ENCODE measurements around the gene ARHGAP33.

ARHGAP33 gene

DNA sequence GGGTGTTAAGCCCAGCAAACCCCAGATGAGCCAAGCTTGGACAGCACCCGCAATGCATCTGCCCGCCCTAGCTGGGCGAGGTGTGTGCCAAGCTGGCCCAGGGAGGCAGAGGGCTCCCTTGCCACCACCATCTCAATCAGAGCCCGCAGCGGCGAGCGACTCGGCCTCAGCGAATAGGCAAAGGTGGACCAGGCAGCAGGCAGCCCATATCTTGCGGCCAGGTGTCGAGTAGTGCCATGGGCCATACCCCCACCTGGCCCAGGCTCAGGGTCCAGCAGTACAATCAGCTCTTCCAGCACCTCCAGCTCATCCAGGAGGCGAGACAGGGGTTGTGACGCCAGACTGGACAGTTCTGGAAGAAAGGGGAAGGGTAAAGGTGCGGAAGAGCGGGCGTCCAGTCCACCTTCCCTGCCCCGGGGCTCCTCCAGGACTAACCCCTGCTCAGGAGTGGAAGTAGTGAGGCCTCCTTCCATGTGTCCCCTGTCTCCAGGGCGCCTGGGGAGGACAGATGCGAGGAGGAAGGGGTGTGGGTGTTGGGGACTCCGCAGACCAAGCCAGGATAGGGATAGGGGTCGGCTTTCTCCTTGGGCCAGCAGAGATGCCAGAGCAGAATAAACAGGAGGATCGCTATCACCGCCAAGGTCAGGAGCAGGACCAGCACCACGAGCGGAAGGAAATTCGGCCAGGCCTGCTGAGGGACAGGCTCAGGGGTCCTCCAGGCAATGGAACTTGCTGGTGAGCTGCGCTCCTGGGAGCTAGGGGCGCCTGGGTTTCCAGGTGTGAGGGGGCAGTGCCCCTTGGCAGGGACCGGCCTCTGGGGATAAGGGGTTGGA is 35.9 kb upstream of the ARHGAP33 start:
- no peak for DNase-seq

DNA sequence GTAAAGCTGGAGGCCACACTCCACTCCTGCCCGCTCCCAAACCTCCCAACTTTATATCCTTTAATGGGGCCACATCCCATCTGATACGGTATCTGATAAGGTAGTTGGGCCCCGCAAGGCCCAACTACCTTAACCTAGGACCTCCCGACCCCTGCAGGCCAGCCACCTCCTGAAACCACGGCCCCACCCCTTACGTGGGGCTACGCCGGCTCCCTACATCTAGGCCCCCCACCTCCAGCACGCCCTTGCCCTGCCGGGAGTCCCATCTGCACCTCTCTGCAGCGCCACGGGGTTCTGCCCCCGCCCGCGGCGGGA is 35.3 kb upstream of the ARHGAP33 start:
- no peak for DNase-seq

DNA sequence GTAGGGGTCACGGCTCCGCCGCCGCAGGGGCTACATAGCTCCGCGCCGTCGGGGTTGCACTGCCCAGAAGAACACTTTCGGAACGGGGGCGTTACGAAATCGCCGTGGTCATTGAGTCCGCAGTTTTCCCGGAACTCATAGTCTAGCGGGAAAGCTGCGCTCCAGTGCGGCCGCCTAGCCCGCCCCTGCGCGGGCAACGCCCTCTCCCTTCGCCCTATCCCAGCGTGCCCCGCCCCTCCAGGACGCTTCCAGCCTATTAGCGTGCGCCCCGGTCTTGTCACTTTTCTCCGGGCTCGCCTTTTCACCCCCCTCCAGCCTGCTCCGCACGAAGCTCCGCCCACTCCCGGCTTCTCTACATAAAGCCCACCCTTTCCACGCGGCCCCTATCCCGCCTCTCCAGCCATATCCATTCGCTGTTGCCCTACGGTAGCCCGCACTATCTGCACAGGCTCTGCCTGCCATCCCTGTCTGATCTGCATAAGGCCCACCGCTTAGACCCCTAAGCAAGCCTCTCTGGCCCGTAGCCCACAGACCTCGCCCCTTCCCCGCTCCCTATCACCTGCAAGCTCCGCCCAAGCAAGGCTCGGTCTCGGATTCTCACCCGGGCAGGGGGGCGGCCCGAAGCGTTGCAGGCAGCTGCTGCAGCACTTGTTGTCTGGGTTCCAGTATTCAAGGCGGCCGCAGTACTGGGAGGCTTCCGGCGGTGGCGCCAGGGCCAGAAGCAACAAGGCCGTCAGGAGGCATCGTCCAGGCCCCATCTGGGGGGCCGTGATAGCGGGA is 34.8 kb upstream of the ARHGAP33 start:
- DNase-seq, result peak; percentile 95

DNA sequence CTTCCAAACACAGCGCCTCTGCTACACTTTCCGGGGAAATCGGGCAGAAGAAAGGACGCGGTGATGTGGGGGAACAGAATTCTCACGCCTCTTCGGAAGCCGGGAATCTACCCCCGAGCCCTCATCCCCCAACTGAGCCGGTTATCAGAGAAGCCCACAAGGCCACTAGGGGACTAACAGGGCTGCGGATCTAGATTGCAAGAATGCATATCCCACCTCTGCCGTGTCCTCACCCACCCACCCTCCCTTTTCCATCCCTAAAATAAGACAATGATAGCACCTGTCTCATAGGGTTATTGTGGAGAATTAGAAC is 34.2 kb upstream of the ARHGAP33 start:
- DNase-seq, result no peak

DNA sequence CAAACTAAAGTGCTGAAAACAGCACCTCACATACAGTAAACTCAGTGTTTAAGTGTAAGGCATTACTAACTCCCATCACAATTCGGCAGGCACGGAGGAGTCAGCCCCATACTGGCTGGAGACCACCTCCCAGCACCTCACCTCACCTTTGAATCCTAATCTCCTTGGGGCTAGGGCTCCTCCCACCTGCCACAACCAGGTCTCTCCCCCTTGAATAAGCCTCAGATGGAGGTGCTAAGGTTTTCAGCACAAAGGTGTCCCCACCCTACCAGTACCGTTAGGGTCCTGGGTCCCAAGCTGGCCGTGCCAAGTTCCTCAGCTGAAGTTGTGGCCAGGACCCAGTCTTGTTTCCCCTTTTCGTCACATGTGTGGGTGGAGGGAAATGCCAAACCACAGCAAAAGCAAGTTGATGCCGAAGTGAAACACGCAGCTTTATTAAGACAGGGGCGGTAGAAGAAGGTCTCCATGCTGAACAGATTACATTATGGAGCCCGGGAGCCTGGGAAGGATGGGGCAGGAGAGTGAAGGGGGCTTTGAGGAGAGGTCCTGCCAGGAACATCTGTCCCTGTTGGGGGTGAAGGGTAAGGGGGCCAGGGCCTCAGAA is 33.1 kb upstream of the ARHGAP33 start, which contains the start of gene IGFLR1:
IGFLR1 (minus strand) TSS at position 332 of the 604 bp plus-strand sequence. CDS start 1,272 bp downstream, outside the sequence.
- DNase-seq, result no peak

DNA sequence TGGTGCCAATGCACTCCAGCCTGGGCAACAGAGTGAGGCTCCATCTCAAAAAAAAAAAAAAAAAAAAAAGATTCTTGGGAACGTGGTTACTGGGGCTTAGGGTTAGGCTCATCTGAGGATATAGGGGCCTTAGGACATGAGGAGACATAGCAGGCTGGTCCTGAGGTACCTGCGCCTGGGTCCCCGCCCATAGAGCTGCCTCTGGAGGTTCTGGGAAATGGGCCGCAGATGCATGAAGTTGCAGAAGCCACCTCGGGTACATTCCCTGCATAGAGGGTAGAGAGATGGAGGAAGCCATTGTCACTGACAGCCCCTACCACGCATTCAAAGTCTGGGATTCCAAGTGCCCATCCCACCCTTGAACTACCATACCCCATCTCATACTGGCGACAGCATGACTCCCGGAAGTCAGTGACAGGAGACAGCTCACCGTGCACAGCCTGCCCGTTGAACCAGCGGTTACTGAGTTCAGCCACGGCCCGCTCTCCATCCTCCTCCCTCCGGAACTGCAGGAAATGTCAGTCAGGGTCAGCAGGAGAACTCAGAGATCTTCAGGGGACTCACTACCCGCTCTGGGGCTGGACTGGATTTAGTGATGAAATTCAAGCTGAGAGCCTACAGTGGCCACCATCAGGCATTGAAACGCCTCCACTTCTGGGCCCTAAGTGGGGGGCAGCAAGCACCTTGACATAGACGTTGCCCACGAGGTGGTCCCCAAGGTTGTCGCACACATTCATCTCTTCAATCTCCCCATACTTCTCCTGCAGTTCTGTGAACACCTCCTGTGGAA is 31.5 kb upstream of the ARHGAP33 start:
- no peak for DNase-seq

DNA sequence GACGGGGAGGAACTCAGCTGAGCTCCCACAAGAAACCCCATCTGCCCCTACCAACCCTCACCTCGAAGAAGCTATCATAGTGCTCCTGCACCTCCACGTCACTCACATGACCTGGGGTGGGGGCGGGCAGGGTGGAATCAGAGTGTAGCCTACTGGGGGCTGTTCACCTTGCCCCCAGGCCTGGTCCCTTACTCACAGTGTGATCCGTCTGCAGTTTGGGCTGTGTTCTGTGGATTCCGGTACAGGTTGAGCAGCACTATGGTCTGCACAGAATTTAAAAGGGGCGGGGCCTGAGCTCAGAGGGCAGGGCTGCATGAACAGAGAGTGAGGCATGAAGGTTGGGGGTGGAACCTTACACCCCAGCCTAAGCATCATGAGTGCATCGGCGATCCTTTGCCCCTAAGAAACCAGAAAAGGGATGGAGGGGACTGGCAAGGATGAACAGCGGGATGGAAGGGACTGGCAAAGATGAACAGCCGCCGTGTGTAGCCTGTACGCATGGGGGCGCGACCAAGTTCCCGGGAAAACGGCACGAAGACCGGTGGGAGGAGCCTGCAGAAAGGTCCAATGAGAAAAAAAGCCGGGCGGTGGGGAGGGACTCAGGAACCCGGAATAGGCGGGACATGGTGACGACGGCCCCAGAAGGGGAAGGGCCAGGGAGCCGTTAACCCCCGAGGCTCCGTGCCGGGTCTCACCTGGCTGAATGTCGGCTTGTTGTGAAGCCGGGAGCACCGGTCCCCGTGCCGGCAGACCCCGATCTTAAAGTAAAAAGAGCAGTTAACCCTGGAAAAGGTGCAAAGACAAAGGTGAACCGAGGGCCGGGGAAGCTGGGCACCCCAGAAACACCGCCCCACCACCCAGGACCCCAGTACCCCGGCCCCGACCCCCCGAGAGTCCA is 30.7 kb upstream of the ARHGAP33 start:
- DNase-seq, result peak; percentile 93

DNA sequence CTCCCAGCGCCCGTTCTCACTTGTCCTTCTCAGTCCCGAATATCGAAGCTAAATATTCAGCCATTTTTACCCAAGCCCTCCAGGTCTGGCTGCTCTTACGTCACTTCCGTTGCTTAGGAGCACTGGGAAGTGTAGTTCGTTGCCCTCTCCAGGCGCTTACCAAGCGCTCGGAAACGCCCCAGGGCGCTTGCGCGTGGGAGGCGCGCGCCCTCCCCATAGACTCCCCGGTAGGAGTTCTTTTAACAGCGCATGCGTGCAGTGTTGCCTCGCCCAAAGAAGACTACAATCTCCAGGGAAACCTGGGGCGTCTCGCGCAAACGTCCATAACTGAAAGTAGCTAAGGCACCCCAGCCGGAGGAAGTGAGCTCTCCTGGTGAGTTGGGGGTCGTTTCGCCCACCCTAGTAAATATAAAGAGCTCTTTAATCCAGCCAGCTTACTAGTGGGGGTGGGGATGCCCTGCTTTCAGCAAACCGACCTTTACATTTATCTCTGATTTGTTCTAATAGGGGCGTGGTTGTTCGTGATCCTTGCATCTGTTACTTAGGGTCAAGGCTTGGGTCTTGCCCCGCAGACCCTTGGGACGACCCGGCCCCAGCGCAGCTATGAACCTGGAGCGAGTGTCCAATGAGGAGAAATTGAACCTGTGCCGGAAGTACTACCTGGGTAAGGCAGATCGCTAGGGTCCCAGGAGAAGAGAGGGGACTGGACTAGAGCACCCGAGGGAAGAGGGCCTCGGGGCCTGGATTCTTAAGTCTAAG is 29.9 kb upstream of the ARHGAP33 start, which contains the start of the genes PSENEN and U2AF1L4:
PSENEN (plus strand) TSS at position 324 of the 759 bp plus-strand sequence; CDS start at position 604, 280 bp downstream.
U2AF1L4 (minus strand) TSS at position 91 of the 759 bp plus-strand sequence; CDS start at position 64, 27 bp downstream.
- peak; percentile 95 for DNase-seq

DNA sequence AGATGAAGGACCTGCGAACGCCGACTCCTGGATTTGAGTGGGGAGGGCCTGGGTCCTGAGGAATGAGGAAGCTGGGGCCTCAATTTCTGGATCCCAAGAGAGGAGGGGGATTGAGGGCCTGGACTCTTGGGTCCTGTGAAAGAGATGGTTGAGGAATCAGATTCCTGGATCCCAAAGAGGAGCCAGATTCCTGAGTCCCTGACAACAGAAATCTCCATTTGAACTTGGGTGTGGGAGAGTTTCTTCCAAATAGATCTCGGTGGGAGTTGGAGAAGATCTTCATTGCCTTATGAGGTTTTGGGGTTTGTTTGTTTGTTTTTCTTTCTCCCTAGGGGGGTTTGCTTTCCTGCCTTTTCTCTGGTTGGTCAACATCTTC is 29.3 kb upstream of the ARHGAP33 start:
- DNase-seq, result no peak

DNA sequence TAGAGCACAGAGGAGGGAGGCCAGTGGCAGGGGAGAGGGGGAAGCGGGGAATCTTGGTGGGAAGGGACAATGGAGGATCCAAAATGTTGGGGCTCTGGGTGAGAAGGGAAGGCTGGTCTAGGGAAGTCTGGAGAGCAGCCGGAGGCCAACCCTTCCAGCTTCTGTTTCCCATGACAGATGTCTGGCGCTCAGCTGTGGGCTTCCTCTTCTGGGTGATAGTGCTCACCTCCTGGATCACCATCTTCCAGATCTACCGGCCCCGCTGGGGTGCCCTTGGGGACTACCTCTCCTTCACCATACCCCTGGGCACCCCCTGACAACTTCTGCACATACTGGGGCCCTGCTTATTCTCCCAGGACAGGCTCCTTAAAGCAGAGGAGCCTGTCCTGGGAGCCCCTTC is 28.8 kb upstream of the ARHGAP33 start:
- DNase-seq, result no peak

DNA sequence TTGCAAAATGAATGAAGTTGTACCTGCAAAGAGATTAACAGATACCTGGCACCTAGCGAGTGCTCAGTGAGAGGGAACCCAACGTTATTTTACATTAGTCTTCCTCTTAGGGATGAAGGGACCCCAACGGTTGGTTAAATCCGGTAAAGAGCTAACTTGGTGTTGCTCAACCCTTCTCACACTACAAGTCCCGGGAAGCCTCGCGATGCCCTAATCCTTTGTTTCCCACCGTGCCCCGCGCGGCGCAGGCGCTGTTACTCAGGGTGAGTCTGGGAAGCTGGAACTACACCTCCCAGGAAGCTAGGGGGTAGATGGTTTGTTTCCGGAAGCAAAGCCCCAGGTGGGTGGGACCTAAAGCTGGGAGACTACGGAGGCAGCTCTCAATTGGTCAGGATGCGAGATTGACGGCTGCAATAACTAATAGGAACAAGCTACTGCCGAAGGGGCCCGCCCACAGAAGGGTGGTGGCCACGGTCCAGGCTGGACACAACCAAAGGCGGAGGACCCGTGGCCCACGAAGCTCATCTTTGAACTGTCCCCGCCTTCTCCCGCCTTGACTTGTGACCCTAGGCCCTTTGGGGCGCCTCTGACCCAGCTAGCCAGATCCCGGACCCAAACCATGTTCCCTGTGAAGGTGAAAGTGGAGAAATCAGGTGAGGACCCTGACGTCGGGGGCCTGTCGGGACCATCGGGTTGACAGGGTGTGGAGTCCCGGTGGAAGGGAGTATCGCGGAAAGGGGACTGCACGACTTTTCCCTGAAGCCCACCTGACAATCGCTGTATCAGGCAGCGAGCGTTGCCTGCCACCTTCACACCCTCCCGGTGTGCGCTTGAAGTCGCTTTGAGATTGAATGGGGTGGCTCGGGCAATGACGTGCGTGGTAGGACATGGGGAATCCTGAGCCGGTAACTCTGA is 27.0 kb upstream of the ARHGAP33 start, which contains the start of gene LIN37:
LIN37 (plus strand) TSS at position 471 of the 915 bp plus-strand sequence; CDS start at position 620, 149 bp downstream.
- DNase-seq, result peak; percentile 98

DNA sequence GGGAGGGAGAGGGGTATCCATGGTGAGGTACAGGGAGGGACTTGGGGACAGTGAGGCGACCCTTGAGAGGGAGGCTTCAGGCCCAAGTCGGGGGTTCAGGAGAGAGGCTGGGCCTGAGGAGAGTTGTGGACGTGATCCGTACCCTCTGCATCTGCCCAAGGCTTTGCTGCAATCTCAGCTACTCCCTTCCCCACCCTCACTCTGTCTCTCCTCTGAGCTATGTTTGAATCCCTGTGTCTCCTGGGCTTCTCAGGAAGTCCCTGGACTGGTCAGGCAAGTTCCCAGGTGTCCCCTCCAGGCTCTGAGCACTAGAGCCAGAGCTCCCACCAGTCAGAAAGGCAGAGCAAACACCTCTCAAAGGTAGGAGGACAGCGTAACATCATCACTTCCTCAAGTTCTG is 25.2 kb upstream of the ARHGAP33 start:
- DNase-seq, result no peak

DNA sequence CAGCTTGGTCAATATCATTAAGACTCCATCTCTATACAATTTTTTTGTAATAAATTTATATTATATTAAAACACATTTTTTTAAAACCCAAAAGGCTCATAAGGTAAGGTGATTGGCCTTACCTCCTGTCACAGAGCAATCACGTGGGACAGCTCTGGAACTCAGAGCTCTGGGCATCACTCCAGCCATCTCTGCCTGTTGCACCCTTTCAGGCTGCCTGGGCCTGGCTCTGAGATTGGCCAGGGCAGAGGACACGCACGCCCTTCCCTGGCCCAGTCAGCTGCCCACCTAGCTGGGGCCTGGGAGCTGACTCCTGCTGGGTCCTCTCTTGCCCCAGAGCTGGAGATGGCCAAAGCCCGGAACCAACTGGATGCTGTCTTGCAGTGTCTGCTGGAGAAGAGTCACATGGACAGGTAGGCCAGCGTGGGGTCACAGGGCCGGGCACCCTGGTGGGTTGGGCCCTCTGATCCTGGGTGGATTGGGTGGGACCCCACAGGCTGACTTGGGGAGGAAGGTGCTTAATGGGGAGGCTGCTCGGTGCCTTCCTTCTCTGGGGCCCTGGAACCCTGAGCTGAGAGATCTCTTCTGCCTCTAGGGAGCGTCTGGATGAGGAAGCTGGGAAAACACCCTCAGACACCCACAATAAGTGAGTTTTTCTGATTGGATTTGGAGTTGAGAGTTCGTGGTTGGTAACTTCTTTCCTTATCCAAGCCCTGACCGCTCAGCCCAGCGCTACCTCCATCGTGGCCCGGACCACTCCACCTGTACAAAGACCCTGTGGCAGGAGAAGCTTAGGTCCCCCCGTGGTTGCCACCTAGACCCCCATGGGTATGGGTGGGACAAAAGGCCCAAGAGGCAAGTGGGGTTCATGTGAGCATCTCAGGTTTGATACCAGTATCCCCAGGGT is 23.3 kb upstream of the ARHGAP33 start:
- DNase-seq, result no peak

DNA sequence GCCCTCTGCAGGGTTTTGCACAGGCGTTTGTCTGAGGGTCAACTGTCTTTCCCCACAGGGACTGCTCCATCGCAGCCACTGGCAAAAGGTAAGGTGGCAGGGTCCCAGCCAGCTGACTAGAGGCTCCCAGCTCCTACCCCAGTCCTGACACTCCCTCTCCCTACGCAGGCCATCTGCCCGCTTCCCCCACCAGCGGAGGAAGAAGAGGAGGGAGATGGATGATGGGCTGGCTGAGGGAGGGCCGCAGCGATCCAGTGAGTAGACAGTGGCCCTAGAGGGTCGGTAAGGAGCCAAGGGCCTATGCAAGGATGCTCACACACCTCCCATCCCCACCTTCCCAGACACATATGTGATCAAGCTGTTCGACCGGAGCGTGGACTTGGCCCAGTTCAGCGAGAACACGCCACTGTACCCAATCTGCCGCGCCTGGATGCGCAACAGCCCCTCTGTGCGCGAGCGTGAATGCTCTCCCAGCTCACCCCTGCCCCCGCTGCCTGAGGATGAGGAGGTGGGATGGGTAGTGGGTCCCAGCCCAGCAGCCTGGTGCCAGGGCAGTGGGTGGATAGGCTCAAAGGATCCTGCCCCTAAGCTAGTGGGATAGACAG is 22.5 kb upstream of the ARHGAP33 start:
- DNase-seq, result no peak

DNA sequence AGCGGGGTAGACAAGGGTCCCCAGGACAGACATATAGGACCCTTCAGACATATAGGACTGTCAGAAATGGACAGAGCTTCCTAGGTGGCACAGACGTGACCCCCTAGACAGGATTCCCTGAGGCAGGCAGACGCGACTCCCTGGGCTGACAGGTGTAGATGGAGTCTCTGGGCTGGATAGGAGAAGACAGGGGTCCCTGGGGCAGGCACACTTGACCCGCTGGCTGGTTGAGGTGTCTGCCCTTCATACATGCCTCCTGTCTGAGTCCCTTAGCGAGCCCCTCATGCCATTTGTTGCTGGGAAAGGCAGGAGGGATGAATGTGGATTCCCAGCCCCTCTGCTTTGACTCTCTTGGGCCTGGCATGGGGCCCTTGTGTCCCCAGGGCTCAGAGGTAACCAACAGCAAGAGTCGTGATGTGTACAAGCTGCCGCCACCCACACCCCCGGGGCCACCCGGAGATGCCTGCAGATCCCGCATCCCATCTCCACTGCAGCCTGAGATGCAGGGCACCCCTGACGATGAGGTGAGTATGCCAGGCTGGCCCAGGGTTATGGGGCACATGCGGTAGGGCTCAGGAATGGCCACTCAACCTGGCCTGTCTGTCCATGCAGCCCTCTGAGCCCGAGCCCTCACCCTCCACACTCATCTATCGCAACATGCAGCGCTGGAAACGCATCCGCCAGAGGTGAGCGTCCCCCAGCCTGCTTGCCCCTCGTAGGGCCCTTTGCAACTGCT is 21.6 kb upstream of the ARHGAP33 start:
- no peak for DNase-seq

DNA sequence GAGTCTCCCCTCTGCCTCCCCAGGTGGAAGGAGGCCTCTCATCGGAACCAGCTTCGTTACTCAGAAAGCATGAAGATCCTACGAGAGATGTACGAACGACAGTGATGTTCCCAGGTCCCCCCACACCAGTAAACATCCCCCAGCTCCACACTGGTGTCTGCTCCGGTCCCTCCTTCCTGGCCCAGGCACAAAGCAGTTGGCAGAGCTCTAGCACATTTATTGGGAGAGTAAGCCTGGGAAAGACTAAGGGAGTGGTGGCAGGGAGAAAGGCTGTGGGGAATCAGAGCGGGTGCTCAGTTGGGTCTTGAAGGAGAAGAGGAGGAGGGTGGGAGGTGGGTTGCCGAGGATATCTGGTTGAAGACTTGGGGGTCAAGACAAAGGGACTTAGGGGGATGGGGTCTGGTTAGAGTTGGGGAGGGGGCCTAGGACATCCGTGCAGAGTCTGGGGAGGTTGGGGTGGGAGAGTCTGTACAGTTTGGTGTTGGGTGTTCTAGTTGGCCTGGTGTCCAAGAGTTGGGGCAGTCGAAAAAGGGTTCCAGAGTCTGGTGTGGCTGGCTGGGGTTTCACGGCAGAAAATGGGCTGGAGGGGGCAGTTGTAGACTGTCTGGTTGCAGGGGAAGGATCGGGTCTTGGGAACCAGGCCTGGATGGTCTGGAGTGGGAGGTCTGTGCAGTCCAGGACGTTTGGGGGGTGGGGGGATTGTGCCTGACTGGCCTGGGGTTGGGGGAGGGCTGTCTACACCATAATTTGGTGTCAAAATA is 20.8 kb upstream of the ARHGAP33 start:
- DNase-seq, result no peak

DNA sequence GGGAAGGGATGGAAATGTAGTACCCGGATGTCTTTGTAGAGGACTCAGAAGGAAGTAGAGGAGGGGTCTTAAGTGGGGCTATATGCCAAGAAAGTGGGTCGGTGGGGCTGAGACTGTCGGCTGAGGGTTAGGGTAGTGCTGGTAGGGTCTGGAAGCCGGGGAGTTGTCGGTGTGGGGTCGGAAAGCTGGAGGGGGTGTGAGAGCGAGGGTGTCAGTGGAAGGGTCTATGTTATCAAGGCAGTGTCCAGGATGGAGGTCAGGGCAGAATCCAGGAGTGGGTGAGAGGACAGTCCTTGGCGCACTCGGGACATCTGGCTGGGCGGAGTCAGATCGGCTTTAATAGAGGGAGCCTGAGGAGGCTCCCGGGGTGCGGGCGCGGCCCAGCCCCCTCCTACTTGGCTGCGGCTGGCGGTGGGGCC is 20.2 kb upstream of the ARHGAP33 start:
- DNase-seq, result no peak

All from NK-92 treated with Interleukin-12 subunit alpha and Interleukin-12 subunit beta, amount 100 ng/mL, for 24 hours (cell line).